HG03442 (cell line): ENCODE results near the gene YES1.
A peak's percentile ranks its signal among the peaks of the same experiment; 100 is the strongest.
"Not testable (repeated sequence)": the region's sequence is repeated elsewhere in the genome, so short reads cannot be mapped to it uniquely, and the experiment has no call there.

Experiments used
- ATAC-seq: cut with Tn5 transposase; IDR thresholded peaks from one replicate; pipeline ENCODE4 v1.9.1; 2021; ENCODE audit warnings: mild to moderate bottlenecking, moderate library complexity; ENCODE audit not compliant: unreplicated experiment

Gene YES1

DNA sequence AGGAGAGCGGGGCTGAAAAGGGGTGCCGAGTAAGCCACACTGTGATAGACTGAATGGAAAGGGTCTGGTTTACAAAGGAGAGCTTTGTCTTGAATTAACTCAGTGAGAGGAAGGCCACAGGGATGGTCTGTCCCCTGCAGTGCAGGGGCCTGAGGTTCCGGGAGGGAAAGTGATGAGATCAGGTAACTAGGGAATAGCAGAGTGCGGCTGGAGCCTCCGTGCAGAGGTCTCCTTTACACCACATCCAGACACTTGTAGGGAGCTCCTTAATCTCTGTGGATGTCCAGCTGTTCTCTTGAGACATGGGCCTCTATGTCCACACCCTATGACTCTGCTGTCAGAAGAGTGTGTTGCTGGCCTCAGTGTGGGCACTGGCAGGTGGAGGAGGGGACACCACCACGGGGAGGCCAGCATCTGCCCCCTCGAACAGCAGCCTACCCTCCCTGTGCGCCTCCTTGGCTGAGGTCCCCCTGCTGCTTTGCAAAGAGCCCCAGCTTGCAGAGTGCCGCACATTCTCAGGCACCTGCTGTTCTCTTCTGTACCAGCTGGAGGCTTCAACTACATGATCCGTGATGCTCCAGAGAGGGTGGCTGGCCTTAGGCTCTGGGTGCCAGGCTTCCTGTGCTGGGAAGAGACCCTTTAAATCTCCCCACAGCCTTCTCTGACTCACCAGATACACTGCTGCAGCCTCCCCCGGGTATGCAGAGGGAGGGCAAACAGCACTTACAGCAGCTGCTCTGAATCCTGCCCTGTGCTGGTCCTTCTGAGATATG lies 125.5 kb downstream of the YES1 start:
- no peak for ATAC-seq

DNA sequence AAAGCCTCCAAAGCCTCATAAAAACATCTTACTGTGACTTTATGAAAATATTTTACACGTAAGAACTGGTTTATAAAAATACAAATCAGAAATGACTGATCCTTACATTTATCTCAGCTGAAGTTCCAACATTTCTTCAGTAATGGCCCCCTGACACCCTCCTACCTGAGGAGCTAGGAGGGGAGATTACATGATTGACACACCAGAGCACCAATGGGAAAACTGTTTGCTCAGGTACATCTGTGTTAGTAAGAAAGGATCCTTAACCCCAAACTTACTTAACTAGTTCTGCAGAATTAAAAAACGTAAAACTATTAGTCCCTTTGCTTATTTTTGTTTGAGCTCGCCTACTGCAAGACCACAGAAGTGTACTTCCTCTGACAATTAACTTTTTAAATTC lies 126.6 kb downstream of the YES1 start:
- ATAC-seq = no peak

DNA sequence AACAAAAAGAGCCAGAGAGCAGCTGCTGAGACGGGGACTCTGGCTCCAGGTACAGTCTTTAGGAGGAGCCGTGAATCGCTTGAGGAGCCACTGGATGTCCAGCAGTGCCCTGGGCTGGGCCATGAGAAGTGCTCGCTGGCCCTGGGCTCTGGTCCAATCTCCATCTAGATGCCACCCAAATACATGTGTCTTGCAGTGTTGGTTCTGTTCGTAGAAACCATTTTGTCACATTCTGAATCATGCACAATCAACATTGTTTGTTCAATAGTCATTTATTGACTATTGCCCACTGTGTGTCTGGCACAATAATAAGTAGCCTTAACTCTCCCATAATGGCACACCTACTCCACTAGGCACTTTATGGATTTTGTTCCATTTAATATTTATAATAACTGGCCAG lies 128.5 kb downstream of the YES1 start:
- ATAC-seq = no peak

DNA sequence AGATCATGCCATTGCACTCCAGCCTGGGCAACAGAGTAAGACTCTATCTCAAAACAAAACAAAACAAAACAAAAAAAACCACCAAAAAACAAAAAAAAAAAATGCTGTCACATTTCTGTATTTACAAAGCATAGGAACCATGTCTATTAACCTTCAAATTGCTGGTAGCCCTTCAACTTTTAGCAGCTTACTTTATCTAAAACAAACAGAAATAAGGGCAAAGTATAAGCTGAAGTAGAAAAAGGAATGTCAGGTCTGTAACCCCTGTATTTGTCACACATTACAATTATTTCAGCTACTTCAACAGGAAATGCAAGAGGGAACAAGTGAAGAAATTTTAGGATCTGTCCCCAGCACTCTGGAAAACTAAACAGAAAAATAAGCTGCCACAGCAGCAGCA lies 129.2 kb downstream of the YES1 start:
- ATAC-seq = no peak

DNA sequence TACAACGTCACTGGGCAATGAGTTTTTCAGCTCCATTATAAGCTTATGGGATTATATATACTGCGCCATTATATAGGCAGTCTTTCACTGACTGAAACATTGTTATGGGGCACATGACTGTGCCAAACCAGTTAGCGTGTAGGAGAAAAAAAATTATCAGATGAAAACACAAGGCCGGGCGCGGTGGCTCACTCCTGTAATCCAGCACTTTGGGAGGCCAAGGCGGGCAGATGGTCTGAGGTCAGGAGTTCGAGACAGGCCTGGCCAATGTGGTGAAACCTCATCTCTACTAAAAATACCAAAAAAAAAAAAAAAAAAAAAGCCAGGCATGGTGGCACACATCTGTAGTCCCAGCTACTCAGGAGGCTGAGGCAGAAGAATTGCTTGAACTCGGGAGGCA lies 129.6 kb downstream of the YES1 start:
- ATAC-seq = not testable (repeated sequence)

DNA sequence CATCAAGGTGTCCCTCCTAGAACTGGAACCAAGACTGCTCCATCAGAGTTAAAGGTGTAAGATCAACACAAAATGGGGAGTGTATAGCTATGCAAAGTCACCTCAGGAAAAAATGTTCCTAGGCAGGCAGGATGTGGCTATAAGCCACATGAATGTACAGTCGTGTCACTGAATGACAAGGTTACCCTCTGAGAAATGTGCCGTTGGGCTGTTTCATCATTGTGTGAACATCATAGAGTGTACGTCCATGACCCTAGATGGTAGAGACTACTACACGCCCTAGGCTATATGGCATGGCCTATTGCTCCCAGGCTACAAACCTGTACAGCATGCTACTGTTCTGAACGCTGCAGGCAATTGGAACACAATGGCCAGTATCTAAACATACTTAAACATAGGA lies 130.1 kb downstream of the YES1 start:
- ATAC-seq = no peak

DNA sequence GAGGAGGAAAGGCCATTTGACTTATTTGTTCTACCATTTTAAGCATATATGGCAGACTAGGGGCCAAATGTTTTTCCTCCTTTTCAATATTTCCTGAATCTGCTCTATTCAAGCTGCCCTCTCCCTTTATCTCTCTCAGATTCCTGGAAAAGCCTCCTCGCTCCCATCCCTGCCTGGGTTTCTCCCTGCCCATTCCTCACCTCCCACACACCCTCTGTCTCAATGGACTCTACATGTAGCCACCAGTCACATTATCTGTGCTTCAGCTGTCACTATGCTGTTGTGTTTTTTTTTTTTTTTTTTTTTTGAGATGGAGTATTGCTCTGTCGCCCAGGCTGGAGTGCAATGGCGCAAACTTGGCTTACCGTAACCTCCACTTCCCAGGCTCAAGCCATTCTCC lies 131.7 kb downstream of the YES1 start:
- ATAC-seq = no peak

DNA sequence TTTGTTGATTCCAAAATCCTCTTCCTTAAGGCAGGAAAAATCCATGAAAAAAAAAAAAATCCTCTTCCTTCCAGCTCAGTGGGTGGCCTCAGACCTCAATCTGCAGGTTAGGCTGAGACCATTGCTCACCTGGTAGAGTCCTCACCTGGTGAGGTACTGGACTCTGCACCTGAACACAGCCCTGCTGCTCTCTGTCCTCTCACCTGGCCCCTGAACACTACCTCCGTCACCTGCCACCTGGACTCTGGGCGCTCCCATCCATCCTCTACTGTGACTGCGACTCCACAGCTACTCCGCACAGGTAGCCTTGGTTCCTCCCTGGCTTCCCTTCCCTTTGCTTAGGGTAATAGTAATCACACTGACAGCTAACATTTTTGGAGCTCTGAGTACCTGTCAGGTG lies 132.5 kb downstream of the YES1 start:
- no peak for ATAC-seq

DNA sequence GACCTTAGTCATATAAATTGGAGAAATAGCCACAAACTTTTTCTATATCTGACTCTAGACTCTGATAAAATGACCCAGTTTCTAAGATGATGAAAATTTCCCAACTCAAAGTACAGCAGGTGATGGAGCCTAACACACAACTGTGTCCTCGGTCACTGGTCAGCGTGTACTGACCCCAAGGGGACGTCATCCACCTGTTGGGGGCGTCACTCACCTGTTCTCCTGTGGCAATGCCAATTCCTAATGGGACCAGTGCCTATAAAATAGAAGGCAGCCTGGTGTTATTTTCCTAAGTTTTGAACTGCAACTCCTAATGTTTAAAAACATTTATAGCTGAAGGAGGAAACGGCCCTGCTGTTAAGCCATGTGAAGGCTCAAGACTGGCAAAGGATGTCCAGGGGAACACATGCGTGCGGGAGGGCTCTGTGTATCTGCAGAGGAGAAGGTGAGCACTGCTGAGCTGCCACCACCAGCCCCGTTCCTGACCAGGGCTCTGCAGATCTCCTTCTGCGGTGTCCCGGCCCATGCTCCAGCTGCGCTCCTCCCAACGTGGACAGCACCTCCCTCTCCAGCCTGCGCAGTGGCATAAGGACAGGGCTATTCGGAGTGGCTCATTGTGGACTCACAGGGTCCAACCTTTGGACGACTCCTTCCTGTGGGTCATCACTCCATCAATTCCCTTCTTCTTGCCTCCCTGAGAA lies 133.4 kb downstream of the YES1 start:
- ATAC-seq = no peak

DNA sequence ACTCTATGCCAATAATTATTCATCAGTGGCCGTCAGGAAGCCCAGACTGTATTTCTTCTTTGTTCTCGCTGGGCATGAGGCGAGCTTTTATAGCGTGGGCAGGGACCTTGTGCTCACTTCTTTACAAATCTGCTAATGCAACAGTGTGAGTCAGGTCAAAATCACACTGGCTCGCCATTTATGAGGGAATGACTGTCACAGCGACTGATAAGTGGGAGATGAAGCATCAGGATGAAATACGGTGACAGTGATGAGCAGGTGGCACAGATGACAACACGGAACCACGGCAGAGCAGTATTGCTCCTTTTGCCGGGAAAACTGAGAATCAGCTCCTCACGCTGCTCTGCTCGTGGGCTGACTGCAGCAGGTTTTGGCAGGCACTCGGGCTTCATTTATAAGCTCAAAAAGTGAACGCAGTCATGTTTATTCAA lies 134.1 kb downstream of the YES1 start:
- no peak for ATAC-seq

DNA sequence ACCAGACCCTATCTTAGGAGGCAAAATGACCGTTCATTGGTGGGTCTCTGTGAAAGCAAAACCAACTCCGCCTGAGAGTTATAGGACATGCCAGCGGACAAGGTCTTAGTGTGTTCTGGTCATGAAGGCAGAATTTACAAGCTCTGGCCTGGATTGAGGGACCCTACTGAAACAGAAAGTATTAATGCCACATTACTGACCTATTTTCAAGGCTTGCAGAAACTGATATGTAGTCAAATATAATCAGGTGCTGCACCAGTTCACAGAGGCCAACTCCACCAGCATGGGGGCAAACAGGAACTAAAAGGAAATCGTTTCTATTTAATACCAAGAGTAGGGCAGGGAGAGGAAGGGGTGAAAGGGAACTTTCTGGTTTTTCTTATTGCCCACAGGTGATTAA lies 134.9 kb downstream of the YES1 start:
- peak; percentile 40 for ATAC-seq

DNA sequence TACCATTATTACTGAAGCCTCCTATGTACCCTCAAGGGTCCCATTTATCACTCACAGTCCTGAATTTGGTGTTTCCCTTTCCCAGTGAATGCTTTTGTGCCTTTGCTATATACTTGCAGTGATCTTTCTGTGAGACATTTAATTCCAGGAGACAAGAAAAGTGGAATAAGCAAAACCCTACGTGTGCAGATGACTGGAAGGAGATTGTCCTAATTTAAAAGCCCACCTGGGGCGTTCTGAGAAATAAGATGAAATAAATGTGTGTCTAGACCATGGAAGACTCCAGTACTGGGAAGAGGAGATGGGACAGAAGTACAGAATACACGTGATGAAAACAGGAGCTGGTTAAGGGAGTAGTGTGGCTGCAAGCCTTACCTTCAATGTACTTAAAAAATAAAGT lies 135.3 kb downstream of the YES1 start:
- no peak for ATAC-seq

DNA sequence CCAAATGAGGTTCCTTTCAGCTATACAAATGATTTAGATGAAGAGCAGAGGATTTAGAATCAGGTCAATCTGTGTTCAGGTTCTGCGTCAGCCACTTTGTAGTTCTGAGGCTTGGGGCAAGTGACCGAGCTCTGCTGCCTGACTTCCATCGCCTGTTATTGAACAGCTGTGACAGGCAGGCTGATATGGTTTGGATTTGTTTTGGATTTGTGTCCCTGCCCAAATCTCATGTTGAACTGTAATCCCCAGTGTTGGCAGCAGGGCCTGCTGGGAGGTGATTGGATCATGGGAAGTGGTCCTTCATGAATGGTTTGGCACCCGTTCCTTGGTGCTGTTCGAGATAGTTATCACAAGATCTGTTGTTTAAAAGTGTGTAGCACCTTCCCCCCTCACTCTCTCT lies 136.0 kb downstream of the YES1 start:
- ATAC-seq = no peak

DNA sequence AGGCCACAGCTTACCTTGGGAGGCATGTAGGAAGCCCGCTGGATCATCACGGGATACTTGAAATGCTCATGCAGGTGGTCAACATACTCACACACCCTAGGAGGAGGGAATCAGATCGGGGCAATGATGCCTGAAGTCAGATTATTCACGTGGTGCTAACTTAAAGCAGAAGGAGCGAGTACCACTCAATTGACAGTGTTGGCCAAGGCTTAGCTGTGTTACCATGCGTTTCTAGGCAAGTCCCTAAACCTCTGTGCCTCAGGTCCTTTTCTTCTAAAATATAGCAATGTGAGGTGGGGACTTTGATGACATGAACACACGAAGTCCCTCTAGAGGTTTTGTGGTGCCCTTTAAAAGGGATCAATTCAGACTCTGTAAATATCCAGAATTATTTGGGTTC lies 136.7 kb downstream of the YES1 start:
- no peak for ATAC-seq

DNA sequence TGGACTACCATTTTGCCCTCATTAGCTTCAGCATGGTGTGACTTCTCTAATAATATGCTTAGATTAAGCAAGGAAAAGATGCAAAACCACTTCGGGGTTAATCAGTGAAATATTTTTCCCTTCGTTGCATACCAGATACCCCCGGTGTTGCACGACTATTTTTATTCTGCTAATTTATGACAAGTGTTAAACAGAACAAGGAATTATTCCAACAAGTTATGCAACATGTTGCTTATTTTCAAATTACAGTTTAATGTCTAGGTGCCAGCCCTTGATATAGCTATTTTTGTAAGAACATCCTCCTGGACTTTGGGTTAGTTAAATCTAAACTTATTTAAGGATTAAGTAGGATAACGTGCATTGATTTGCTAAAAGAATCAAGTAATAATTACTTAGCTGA lies 138.3 kb downstream of the YES1 start:
- ATAC-seq = no peak

DNA sequence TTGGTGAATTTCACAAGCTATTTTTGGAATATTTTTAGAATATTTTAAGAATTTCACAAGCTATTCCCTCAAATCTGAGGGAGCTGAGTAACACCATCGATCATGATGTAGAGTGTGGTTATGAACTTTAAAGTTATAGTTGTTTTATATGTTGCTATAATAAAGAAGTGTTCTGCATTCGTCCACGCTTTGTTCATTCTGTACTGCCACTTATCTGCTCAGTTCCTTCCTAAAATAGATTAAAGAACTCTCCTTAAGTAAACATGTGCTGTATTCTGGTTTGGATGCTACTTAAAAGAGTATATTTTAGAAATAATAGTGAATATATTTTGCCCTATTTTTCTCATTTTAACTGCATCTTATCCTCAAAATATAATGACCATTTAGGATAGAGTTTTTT lies 138.7 kb downstream of the YES1 start:
- ATAC-seq = no peak
